DMS153 treated with DMSO at 0.1 percent for 48 hours (cell line): Measurements from ENCODE around the gene TMC3.
"Not testable (repeated sequence)": the region's sequence is repeated elsewhere in the genome, so short reads cannot be mapped to it uniquely, and the experiment has no call there.

Source experiments
- DNase-seq: peaks from one replicate; lab custom pipeline; 2025; ENCODE audit not compliant: unreplicated experiment; lab: John Stamatoyannopoulos, UW

Gene TMC3

GRCh38 chr15:81373775-81374395, at the start of gene TMC3:
TSS of gene TMC3 (minus strand) at chr15:81374213. CDS start at chr15:81374077, 136 bp downstream.
- DNase-seq = no peak

- DNase-seq = no peak
These were observed 47.4 kb upstream of the TMC3 start for GRCh38 chr15:81421461-81421860.

DNA sequence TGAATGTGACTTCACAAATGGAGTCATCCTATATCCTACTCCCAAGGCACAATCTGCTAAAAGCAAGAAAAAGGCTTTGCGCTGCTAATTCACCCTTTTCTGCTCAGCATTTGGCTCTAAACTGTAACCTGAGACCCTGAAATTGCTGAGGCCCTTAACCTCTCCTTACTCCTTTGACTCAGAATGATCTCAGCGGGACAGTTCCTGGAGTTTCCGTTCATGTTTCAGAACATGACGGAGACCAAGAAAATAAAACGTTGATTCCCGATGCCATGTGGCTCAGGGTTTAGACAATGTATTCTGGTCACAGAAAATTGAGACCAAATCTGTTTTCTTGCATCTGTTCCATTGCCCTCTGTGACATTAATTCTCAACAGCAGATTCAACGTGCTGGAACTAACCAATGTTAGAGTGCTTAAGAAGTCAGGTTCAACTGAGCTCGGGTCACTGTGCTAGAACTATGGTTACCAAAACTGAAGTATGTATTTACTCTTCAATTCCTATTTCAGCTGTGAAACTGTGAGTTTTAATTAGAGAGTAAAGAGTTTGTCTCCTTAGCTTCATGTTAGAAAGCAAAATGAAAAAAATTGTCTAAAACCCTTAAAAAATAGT, 45.4 kb upstream of the TMC3 start:
- no peak for DNase-seq

GRCh38 chr15:81418891-81419290, 44.9 kb upstream of the TMC3 start:
- no peak for DNase-seq

DNA sequence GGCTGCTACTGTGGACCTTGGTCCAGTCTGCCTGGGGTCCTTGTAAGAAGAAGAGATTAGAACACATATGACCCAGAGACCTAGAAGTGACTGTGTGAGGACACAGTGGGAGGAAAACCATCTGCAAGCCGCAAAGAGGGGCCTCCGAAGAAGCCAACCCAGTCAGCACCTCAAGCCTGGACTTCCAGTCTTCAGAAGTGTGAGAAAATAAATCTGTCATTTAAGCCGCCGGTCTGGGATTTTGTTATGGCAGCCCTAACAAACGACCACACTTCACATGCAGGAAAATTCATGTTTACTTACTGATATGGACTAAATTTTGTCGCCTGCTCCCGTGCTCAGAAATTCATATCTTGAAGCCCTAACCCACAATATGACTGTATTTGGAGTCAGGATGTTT, 44.4 kb upstream of the TMC3 start:
- no peak for DNase-seq

DNA sequence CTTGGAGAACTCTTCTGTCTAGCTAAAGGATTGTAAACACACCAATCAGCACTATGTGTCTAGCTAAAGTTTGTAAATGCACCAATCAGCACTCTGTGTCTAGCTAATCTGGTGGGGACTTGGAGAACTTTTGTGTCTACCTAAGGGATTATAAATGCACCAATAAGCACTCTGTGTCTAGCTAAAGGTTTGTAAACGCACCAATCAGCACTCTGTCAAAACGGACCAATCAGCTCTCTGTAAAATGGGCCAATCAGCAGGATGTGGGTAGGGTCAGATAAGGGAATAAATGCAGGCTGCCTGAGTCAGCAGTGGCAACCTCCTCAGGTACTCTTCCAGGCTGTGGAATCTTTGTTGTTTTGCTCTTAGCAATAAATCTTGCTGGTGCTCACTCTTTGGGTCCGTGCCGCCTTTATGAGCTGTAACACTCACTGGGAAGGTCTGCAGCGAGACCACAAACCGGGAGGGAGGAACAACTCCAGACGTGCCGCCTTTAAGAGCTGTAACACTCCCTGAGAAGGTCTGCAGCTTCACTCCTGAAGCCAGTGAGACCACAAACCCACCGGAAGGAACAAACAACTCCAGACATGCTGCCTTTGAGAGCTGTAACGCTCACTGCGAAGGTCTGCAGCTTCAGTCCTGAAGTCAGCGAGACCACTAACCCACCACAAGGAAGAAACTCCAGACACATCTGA, 40.4 kb upstream of the TMC3 start:
- DNase-seq = not testable (repeated sequence)

DNA sequence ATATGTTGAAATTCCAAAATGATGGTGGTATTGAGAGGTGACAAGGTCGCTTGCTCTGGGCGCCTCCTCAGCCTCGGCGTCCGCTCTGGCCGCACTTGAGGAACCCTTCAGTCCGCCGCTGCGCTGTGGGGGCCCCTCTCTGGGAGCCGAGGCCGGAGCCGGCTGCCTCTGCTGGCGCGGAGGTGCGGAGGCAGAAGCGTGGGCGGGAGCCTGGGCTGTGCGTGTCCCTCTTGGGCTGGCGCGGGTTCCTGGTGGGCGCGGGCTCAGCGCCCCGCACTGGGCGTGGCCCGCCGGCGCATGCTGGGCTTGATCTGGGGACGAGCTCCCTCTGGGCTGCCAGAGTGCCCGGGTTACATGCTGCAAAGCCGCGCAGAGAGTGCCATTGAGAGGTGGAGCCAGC, 39.8 kb upstream of the TMC3 start:
- DNase-seq = no peak

DNA sequence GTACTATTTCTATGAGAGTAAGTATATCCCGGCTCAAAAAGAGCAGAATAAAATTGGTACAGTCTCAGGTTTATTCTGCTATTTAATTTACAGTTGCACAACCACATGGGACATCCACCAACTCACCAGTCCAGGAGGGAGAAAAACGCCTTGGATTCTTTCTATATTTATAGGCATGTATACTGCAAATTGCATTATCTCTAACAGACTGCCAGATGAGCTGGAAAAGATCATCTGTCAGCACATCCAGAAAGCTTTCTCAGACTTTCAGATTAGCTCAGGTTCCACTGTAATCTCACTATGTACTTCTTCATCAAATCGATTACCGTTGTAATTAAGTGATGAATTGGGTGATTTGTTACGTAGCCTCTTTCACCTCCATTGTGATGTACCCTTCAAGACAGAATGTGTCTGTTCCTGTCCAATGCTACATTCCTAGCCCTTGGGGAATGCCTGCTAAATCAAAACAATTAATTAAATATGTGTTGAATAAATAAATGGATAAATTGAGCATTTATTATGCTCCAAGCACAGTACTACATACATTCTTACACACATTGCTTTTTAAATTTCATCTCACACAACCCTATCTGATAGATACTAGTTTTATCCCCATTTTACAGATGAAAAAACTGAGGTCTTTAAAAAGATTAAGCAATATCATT, 38.1 kb upstream of the TMC3 start:
- DNase-seq = no peak

GRCh38 chr15:81411051-81411450, 37.0 kb upstream of the TMC3 start:
- no peak for DNase-seq

DNA sequence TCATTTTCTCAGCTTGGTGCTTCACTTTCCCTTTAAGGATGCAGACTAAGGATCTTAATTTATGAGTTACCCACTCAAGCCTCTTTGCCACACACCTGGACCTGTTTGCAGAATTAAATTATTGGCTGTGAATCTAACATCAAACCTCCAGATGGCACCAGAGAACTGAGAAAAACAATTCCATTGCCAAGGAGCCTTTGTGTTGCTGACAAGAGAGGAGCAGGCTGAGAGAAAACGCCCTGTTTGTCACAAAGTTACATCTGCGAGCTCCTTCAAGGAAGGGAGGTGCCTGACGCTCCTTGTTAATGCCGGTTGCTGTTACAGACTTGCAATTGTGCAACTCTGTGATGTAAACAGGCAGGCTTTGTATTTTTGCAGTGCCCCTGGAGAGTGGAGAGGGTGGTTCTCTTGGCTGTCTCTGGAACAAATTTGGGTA, 36.3 kb upstream of the TMC3 start:
- DNase-seq = peak; percentile 28

DNA sequence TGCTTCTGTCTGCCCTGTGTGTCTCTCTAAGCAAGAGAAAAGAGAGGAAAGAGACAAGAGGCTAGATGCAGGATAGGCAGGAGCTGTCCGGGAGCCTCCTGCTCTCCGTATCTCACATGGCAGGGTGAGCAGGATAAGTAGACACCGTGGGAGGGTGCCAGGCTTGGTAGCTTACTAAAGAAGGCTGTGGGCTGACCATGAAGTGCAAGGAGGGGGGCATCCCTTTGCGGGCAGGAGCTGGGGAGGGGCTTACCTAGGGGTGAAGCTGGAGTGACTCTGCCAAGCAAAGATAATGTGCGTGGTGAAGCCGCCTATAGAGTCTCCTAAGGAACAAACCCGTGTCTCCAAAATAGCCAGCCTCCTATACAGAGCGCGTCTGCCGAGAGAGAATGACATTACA, 33.7 kb upstream of the TMC3 start:
- DNase-seq = no peak

DNA sequence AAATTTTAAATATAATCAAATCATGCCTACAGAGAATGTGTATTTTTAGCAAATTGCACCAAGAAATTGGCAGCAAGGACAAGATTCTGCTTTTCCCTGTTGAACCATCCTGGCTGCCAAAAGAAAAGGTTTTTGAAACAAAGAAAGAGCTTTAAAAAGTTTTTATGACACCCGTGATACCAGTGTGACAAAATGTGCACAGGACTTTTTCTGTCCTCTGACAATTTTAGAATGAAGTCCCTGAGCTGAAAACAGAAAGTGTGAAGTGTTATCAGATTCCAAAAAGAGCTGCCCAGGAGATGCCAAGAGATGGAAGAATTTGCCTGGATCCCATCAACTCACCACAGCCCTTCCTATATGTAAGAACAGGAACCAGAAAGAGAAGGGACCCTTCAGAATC, 33.2 kb upstream of the TMC3 start:
- no peak for DNase-seq

GRCh38 chr15:81400640-81401236, 26.7 kb upstream of the TMC3 start:
- no peak for DNase-seq

DNA sequence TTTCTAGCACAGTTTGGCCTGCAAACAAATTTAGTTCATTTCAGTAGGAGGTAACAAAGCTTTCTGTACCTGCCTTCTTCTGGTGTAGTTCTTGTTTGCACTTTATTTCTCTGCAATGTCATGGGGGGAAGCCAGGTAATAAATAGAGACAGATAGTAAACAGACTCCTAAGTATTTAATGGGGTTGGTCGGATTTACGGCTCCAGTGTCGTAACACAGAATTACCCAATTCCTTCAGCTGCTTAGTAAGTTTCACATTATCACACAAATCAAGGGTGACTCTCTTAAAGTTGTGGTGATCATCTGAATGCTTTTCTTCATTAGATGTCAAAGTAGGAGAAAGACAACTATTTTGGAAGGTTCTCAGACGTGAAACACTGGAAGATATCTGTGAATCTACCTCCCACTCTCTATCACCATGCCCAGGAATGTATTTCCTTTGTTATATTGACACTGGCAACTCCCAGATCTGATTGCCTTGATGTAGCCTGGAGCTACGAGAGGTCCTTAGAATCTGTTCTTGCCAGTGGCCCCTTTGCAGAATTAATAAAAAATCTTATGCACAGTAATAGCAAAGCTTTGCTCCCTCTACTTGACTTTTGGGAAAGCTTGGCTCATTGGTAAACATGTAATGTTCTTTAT, 25.0 kb upstream of the TMC3 start:
- DNase-seq = no peak

DNA sequence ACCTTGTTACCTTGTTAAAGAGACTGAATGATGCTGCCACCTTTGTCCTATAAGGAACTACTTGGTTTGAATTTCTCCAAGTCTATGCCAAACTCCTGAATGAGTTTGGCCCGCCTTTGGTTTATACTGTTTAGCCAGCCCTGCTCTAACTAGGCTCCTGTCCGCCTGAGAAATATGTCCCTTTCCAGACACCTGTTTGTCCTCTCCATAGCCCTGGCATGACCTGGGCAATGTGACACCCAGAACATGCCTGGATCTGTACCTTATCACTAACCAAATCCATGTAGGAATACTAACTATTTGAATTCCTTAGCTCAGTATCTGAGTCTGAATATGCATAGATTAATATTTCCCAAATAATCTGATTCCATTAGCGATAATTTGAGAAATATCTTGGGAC, 24.4 kb upstream of the TMC3 start:
- no peak for DNase-seq

GRCh38 chr15:81394603-81395002, 20.6 kb upstream of the TMC3 start:
- DNase-seq = no peak

GRCh38 chr15:81391657-81392056, 17.6 kb upstream of the TMC3 start:
- DNase-seq = no peak

GRCh38 chr15:81388436-81388770, 14.4 kb upstream of the TMC3 start:
- DNase-seq = no peak

GRCh38 chr15:81387621-81388435, 13.8 kb upstream of the TMC3 start:
- no peak for DNase-seq

DNA sequence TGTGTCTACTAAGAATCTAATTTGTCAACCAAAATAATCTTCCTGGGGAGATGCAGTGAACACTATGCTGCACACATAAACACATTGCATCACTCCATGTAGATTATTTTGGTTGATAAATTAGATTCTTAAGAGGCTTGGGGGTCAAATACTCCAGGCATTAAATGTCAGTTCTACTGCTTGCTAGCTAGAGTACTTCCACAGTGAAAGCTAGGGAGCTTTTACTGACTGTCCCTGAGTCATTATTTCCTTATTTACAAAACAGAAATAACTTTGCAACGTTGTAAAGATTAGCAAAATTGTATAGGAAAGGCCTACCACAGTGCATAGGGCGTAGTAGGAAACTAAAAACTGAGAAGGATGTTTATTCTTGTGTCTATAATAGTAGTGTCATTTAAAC, 12.9 kb upstream of the TMC3 start:
- no peak for DNase-seq
